Nephron progenitor cell (in vitro differentiated cells): ENCODE results near the gene C5orf34.
"Not testable (repeated sequence)": the region's sequence is repeated elsewhere in the genome, so short reads cannot be mapped to it uniquely, and the experiment has no call there.

ENCODE experiments used
- DNase-seq: peaks from one replicate; pipeline ENCODE4 v3.0.0; 2021
- H3K27ac Mint-ChIP-seq: 2 replicates; pipeline ENCODE4 v1.8.0; 2021; ENCODE audit warnings: mild to moderate bottlenecking, moderate library complexity, mixed read lengths
- H3K27me3 Mint-ChIP-seq: 2 replicates; pipeline ENCODE4 v1.8.0; 2021; ENCODE audit warnings: mild to moderate bottlenecking, low read depth, mixed read lengths; ENCODE audit not compliant: poor library complexity
- H3K36me3 Mint-ChIP-seq: 2 replicates; pipeline ENCODE4 v1.8.0; 2021; ENCODE audit warnings: low read depth, mixed read lengths
- H3K4me1 Mint-ChIP-seq: 2 replicates; pipeline ENCODE4 v1.8.0; 2021; ENCODE audit warnings: mixed read lengths
- H3K4me3 Mint-ChIP-seq: 2 replicates; pipeline ENCODE4 v1.8.0; 2021; ENCODE audit warnings: mild to moderate bottlenecking, moderate library complexity, mixed read lengths
- H3K9me3 Mint-ChIP-seq: 2 replicates; pipeline ENCODE4 v1.8.0; 2021; ENCODE audit warnings: mild to moderate bottlenecking, moderate library complexity, mixed read lengths
- CTCF ChIP-seq: fragments of 200-600 bp; sonication (generic); IDR thresholded peaks from 2 replicates; pipeline ENCODE4 v1.5.0; 2021; ENCODE audit warnings: antibody characterized with exemption

C5orf34 gene

GRCh38 chr5:43461066-43461465 is 53.9 kb downstream of the C5orf34 start:
- no peaks in the 10 kb centered on the region for H3K4me1 Mint-ChIP-seq
- no peak for TF ChIP-seq CTCF
- peaks cover 73% of the 10 kb centered on the region for H3K9me3 Mint-ChIP-seq
- H3K4me3 Mint-ChIP-seq = no peak overlapping the region
- H3K36me3 Mint-ChIP-seq = peaks cover 79% of the 10 kb centered on the region
- no peaks in the 10 kb centered on the region for H3K27me3 Mint-ChIP-seq
- DNase-seq = no peak
- no peak overlapping the region for H3K27ac Mint-ChIP-seq

GRCh38 chr5:43456556-43456955 is 58.4 kb downstream of the C5orf34 start:
- TF ChIP-seq CTCF = no peak
- DNase-seq = no peak
- Mint-ChIP-seq H3K27me3 (no peaks in the 10 kb centered on the region), H3K36me3 (peaks cover 66% of the 10 kb centered on the region), H3K9me3 (peaks cover 42% of the 10 kb centered on the region), H3K4me1 (no peaks in the 10 kb centered on the region), H3K4me3 (no peak overlapping the region), H3K27ac (no peak overlapping the region)

- Mint-ChIP-seq H3K9me3 (peaks cover 68% of the 10 kb centered on the region), H3K36me3 (peaks cover 58% of the 10 kb centered on the region)
- H3K4me1 Mint-ChIP-seq, H3K27ac Mint-ChIP-seq, H3K4me3 Mint-ChIP-seq, DNase-seq, H3K27me3 Mint-ChIP-seq: not testable (repeated sequence)
Measured at GRCh38 chr5:43441575-43441974, 73.4 kb downstream of the C5orf34 start.

- Mint-ChIP-seq H3K27me3 (peaks cover 3% of the 10 kb centered on the region), H3K4me1 (no peaks in the 10 kb centered on the region), H3K9me3 (peaks cover 36% of the 10 kb centered on the region), H3K27ac (no peak overlapping the region), H3K4me3 (no peak overlapping the region), H3K36me3 (peaks cover 15% of the 10 kb centered on the region)
- no peak for DNase-seq
- no peak for TF ChIP-seq CTCF
Measured at GRCh38 chr5:43437062-43437660, 77.8 kb downstream of the C5orf34 start.
